Endothelial cell of umbilical vein (primary cell): Measurements from ENCODE around the gene CDK5. TPM values are rescaled to one million over a fixed set of nuclear protein-coding genes. Genes with fewer than 3 reads are reported as not detected.

Source experiments
- BruUV-seq: library from RNA; stranded (reverse); fragments of 400-500 nt; replicated peaks from 2 replicates; lab custom pipeline; 2021; lab: Mats Ljungman, UMichigan
- CTCF ChIA-PET: fragments of 300-600, 350-600 bp; sonication (Branson Sonifier 250); formaldehyde crosslinking; loops from one replicate; lab custom pipeline; 2021; ENCODE audit warnings: antibody characterized with exemption, inconsistent platforms; lab: Charles Lee
- POLR2A ChIA-PET: fragments of 300-600, 350-600 bp; sonication (Branson Sonifier 250); formaldehyde crosslinking; loops from one replicate; lab custom pipeline; 2021; ENCODE audit warnings: antibody characterized with exemption, inconsistent platforms; lab: Charles Lee
- DNase-seq: peaks from one replicate; pipeline ENCODE4 v3.0.0-alpha.2; 2011; ENCODE audit warnings: low read depth, low spot score
- FAIRE-seq: peaks from 2 replicates; lab custom pipeline; 2011; peaks lifted over from hg19 to GRCh38; lab: Jason Lieb, UNC
- H2AFZ ChIP-seq: 2 replicates; pipeline ENCODE4 v1.6.0; 2012; ENCODE audit warnings: low read depth, low read length, control low read depth, inconsistent platforms
- H3K27ac ChIP-seq: 2 replicates; pipeline ENCODE4 v1.5.1; 2011; ENCODE audit warnings: low read depth, mild to moderate bottlenecking, control low read depth, low read length, moderate library complexity; ENCODE audit not compliant: insufficient read depth
- H3K27me3 ChIP-seq, 2 experiments: 2 replicates each; pipeline versions ENCODE4 v1.6.0 to v1.6.1; 2011; ENCODE audit warnings: low read length in 2 of 2, mixed read lengths in 1 of 2; ENCODE audit not compliant: control insufficient read depth in 2 of 2, insufficient read depth in 2 of 2
- H3K36me3 ChIP-seq, 2 experiments: 2 replicates in 1 of 2; 3 replicates in 1 of 2; pipeline ENCODE4 v1.5.1; 2011; ENCODE audit warnings: low read length in 2 of 2, mild to moderate bottlenecking in 1 of 2, moderate library complexity in 1 of 2; ENCODE audit not compliant: control insufficient read depth in 2 of 2, insufficient read depth in 2 of 2; ENCODE audit errors: extremely low read depth in 1 of 2
- H3K4me1 ChIP-seq: 3 replicates; pipeline ENCODE4 v1.5.1; 2011; ENCODE audit warnings: mild to moderate bottlenecking, low read length; ENCODE audit not compliant: control insufficient read depth, insufficient read depth; ENCODE audit errors: extremely low read depth
- H3K4me2 ChIP-seq: 2 replicates; pipeline ENCODE4 v1.6.1; 2011; ENCODE audit warnings: low read length, control low read depth, mixed read lengths; ENCODE audit not compliant: insufficient read depth
- H3K4me3 ChIP-seq, 3 experiments: fragments of 200-600 bp in 1 of 3; sonication (generic), shearing (Covaris generic) in 1 of 3; replicated peaks in 1 of 3; 2 replicates each; pipeline ENCODE4 v1.5.1; 2011 to 2016; ENCODE audit warnings: control low read depth in 3 of 3, low read length in 3 of 3, mild to moderate bottlenecking in 2 of 3, inconsistent platforms in 1 of 3, low read depth in 1 of 3, moderate library complexity in 1 of 3; ENCODE audit not compliant: insufficient read depth in 1 of 3
- H3K79me2 ChIP-seq: 2 replicates; pipeline ENCODE4 v1.6.0; 2012; ENCODE audit warnings: low read length, inconsistent platforms; ENCODE audit not compliant: control insufficient read depth, insufficient read depth
- H3K9ac ChIP-seq: replicated peaks from 2 replicates; pipeline ENCODE3; 2011; ENCODE audit warnings: low read length, control low read depth; ENCODE audit not compliant: insufficient read depth; ENCODE audit errors: extremely low read depth
- H3K9me1 ChIP-seq: replicated peaks from 3 replicates; pipeline ENCODE4 v1.6.0; 2011; ENCODE audit warnings: mild to moderate bottlenecking, low read length; ENCODE audit not compliant: control insufficient read depth, insufficient read depth; ENCODE audit errors: extremely low read depth
- H3K9me3 ChIP-seq: replicated peaks from 2 replicates; pipeline ENCODE4 v1.5.1; 2012; ENCODE audit warnings: low read length, inconsistent platforms; ENCODE audit not compliant: control insufficient read depth, insufficient read depth
- H4K20me1 ChIP-seq: replicated peaks from 2 replicates; pipeline ENCODE3; 2011; ENCODE audit warnings: mild to moderate bottlenecking, low read length; ENCODE audit not compliant: control insufficient read depth, insufficient read depth; ENCODE audit errors: extremely low read depth
- EZH2 ChIP-seq: IDR thresholded peaks from 2 replicates; pipeline ENCODE4 v1.6.1; 2012; ENCODE audit warnings: borderline replicate concordance, low read depth, mild to moderate bottlenecking, moderate library complexity, low read length, inconsistent platforms; ENCODE audit not compliant: severe bottlenecking
- FOS ChIP-seq: IDR thresholded peaks from 2 replicates; pipeline ENCODE4 v1.6.1; 2011; ENCODE audit warnings: mild to moderate bottlenecking, low read length, moderate library complexity, borderline replicate concordance; ENCODE audit not compliant: insufficient read depth
- GATA2 ChIP-seq: IDR thresholded peaks from 2 replicates; pipeline ENCODE4 v1.7.0; 2011; ENCODE audit warnings: low read depth, mild to moderate bottlenecking, moderate library complexity, mixed read lengths, low read length; ENCODE audit not compliant: insufficient read length, insufficient read depth
- JUN ChIP-seq: IDR thresholded peaks from 2 replicates; pipeline ENCODE4 v1.6.1; 2011; ENCODE audit warnings: borderline replicate concordance, low read depth; ENCODE audit not compliant: insufficient read length, insufficient read depth
- MYC ChIP-seq: IDR thresholded peaks from one replicate; pipeline ENCODE4 v1.6.1; 2011; ENCODE audit warnings: mild to moderate bottlenecking, low read depth, low read length
- POLR2A ChIP-seq: IDR thresholded peaks from 2 replicates; pipeline ENCODE4 v1.6.1; 2012; ENCODE audit warnings: low read depth, mild to moderate bottlenecking, control low read depth, low read length
- POLR2AphosphoS5 ChIP-seq: IDR thresholded peaks from 2 replicates; pipeline ENCODE4 v1.6.1; 2012; ENCODE audit warnings: low read depth, mild to moderate bottlenecking, control low read depth, low read length, moderate library complexity; ENCODE audit not compliant: insufficient read depth
- dilution Hi-C: fragments of 300-500 bp; cut with MboI; formaldehyde crosslinking; loops from one replicate; pipeline ENCODE4 v1.15.0; 2019; ENCODE audit warnings: low sequenced_read_pairs; ENCODE audit not compliant: extremely low pct_ligation_motif_present
- intact Hi-C: fragments of 100-400 bp; cut with micrococcal nuclease; formaldehyde crosslinking; loops from one replicate; pipeline ENCODE4 v1.10.0; 2022
- polyA plus RNA-seq, 4 experiments: library from polyadenylated mRNA; depleted of rRNA in 3 of 4; stranded (reverse) in 3 of 4; unstranded in 1 of 4; fragments of >200 nt; gene quantifications; 2 replicates each; pipeline versions ENCODE4 v1.2.1 to v1.2.3, GENCODE V29; 2011 to 2012; ENCODE audit warnings: missing spikeins in 1 of 4
- total RNA-seq: library from RNA; stranded (reverse); gene quantifications from 2 replicates; pipeline ENCODE4 v1.2.3, GENCODE V29; 2021
- TF ChIP-seq, protein P1 (sequence below), 2 donors: IDR thresholded peaks; 1 replicate in 1 of 2; 2 replicates in 1 of 2; pipeline ENCODE4 v1.5.1; 2011; ENCODE audit warnings: low read length in 2 of 2, mild to moderate bottlenecking in 2 of 2, moderate library complexity in 2 of 2, control low read depth in 1 of 2, inconsistent platforms in 1 of 2, low read depth in 1 of 2; ENCODE audit not compliant: insufficient read depth in 1 of 2; ENCODE audit errors: extremely low read depth in 1 of 2

The CDK5 gene
- total and polyA plus RNA-seq, 2 donors (not counting 3 experiments of a cell fraction or from before 2014, with no cell fraction given) = 16.5 to 38.3 TPM

DNA sequence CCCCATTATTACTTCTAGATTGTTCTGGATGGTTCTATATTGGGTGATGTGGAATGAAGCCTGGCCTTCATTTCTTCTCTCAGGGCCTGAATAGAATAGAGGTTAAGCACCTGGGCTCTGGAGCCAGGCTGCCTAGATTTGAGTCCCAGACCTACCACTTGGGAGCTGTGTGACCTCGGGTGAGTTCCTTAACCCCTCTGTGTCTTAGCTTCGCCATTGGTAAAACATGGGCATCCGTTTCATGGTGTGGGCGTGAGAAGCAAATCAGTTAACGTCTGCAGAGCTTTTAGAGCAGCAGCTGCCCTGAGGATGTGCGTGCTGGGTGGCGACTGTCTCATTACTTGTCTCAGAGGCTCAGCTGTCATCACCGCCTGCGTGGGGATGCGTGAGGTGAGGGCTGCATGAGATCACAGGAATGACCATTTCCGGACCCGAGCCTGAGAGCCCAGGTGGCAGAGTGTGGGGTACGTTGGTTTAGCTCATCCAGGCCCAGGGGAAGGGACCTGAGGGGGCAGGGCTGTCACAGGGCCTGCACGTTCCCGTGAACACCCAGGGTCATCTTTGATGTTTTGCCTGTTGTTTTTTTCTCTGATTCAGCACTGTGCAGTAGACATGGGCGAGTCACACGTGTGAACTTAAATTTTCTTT, 38.3 kb upstream of the CDK5 start:
- H3K27ac ChIP-seq = no peak overlapping the region
- no peaks in the 10 kb centered on the region for H3K27me3 ChIP-seq
- no peak overlapping the region for H3K9ac ChIP-seq
- H3K9me1 ChIP-seq = no peaks in the 10 kb centered on the region
- POLR2A ChIA-PET = interaction anchor here (0.5 kb wide), 1 partner anchor 33 kb away, joined by 3 read pairs; no protein-coding TSS in a partner anchor
- FAIRE-seq (no peak), DNase-seq (no peak)
- peaks cover 0 to 12% of the 10 kb centered on the region in 2 experiments for H3K36me3 ChIP-seq
- H3K4me3 ChIP-seq = no peak overlapping the region
- peaks cover 95% of the 10 kb centered on the region for H3K79me2 ChIP-seq
- no peaks in the 10 kb centered on the region for H4K20me1 ChIP-seq
- BruUV-seq = no TSS peak
- H3K4me2 ChIP-seq = no peak overlapping the region
- intact Hi-C loops = loop anchor here (1.0 kb wide), 1 partner anchor 8 kb away; no protein-coding TSS in a partner anchor
- no peak overlapping the region for H2AFZ ChIP-seq
- H3K4me1 ChIP-seq = peaks cover 15% of the 10 kb centered on the region
- dilution Hi-C loops = no loop called here
- CTCF ChIA-PET = interaction anchor here (2.3 kb wide), 1 partner anchor 28 kb away, joined by 8 read pairs; no protein-coding TSS in a partner anchor
- TF ChIP-seq MYC (no peak), EZH2 (no peak), FOS (peak; percentile 11), JUN (no peak), POLR2A (no peak), GATA2 (no peak), POLR2AphosphoS5 (no peak)
- TF ChIP-seq, protein P1, sequence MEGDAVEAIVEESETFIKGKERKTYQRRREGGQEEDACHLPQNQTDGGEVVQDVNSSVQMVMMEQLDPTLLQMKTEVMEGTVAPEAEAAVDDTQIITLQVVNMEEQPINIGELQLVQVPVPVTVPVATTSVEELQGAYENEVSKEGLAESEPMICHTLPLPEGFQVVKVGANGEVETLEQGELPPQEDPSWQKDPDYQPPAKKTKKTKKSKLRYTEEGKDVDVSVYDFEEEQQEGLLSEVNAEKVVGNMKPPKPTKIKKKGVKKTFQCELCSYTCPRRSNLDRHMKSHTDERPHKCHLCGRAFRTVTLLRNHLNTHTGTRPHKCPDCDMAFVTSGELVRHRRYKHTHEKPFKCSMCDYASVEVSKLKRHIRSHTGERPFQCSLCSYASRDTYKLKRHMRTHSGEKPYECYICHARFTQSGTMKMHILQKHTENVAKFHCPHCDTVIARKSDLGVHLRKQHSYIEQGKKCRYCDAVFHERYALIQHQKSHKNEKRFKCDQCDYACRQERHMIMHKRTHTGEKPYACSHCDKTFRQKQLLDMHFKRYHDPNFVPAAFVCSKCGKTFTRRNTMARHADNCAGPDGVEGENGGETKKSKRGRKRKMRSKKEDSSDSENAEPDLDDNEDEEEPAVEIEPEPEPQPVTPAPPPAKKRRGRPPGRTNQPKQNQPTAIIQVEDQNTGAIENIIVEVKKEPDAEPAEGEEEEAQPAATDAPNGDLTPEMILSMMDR (IDR thresholded peaks at IDR 0.05; ENCODE audit: extremely low read depth in 1 of 2, insufficient read depth in 1 of 2, low read depth in 1 of 2, low read length in 2 of 2) = no peak
- no peaks in the 10 kb centered on the region for H3K9me3 ChIP-seq
